Epidermal melanocyte (primary cell): ENCODE results near the gene GUCY2C.

Experiments used
- DNase-seq: peaks from one replicate; pipeline ENCODE4 v3.0.0; 2011; ENCODE audit warnings: low spot score; ENCODE audit not compliant: insufficient read length

GUCY2C gene

GRCh38 chr12:14575585-14575984 lies 120.8 kb downstream of the GUCY2C start:
- DNase-seq, result no peak

DNA sequence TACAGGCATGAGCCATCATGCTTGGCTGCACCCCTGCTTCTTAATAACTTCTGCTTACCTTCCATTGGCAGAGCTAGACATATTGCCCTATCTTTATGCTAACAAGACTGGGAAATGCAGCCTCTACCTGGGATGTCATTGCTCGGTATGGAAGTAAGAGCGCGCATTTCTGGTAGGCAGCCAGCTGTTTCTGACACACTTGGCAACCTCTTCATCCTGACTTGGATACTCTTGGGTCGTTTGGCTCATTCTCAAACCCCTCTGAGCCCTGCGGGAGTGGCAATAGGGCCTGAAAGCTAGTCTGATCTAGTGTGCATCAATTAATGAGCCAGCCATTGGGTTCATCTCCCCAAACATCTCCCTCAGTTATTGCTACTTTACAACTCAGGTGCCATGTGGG lies 123.3 kb downstream of the GUCY2C start:
- DNase-seq, result no peak

DNA sequence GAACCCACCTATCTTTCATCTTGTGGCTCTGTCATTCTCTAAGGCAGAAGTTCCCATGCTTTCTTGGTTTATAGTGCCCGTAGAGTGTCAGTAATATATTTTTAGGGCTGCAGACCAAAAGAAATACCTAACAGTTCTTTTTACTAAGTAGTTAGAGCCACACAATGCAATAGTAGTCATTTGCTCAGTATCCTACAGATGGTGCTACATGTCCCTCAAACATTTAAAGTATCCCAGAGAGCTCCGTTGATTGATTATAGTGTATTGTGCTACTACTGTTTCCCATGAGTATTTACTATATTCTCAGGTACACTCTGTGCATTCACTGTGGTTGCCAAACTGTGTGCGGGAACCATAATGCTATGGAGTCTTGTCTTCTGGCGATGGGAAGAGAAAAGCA lies 124.0 kb downstream of the GUCY2C start:
- no peak for DNase-seq

DNA sequence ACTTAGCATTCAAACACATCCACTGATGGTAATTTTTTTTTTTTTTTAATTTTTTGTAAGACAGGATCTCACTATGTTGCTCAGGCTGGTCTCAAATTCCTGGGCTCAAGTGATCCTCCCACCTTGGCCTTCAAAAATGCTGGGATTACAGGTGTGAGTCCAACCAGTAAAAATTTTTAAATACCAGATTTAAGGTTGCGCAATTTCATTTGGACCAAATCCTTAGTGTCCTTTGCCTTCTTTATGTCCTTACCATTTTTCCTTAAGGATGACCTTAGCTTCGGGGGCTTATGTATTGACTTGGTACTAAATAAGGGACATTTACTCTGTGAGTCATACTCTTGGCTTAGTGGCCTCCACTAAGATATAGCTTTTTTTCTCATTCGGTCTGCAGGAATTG lies 124.6 kb downstream of the GUCY2C start:
- DNase-seq, result no peak

DNA sequence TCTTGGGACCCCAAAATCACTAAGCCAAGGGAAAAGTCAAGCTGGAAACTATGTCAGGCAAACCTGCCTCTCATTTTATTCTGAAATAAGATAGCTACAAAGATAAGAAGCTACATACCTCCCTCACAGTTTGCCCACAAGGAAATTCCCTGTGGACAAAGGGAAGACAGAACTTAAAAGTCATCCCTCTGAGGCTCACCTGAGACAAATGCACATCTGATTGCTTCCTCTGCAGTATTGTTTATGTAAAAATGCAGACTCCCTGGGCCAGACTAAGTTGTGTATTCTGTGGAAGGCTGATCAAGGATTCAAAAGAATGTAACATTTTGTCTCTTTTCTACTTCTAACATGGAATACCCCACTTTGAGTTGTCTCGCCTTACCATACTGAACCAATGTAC lies 126.2 kb downstream of the GUCY2C start:
- DNase-seq, result no peak

GRCh38 chr12:14567351-14568162 lies 128.8 kb downstream of the GUCY2C start, which contains the start of gene PLBD1:
Gene PLBD1, minus strand, starts transcription at chr12:14567883. Its CDS starts 187 bp downstream, at chr12:14567696.
- no peak for DNase-seq

GRCh38 chr12:14564336-14564959 lies 132.0 kb downstream of the GUCY2C start:
- no peak for DNase-seq

GRCh38 chr12:14563046-14563445 lies 133.4 kb downstream of the GUCY2C start:
- no peak for DNase-seq
